Measurements from ENCODE around the gene ADGRG3.

- TF ChIP-seq CTCF (IDR thresholded peaks at IDR 0.05 in 4 of 5, conservative IDR thresholded peaks at IDR 0.05 in 1 of 5) (no peak), POLR2A (IDR thresholded peaks at IDR 0.05) (no peak)
These were observed 43.9 kb downstream of the ADGRG3 start for GRCh38 chr16:57711993-57712392.

Data from gastrocnemius medialis (tissue), 4 donors.